ENCODE data around the gene ERC2.

ERC2 gene

DNA sequence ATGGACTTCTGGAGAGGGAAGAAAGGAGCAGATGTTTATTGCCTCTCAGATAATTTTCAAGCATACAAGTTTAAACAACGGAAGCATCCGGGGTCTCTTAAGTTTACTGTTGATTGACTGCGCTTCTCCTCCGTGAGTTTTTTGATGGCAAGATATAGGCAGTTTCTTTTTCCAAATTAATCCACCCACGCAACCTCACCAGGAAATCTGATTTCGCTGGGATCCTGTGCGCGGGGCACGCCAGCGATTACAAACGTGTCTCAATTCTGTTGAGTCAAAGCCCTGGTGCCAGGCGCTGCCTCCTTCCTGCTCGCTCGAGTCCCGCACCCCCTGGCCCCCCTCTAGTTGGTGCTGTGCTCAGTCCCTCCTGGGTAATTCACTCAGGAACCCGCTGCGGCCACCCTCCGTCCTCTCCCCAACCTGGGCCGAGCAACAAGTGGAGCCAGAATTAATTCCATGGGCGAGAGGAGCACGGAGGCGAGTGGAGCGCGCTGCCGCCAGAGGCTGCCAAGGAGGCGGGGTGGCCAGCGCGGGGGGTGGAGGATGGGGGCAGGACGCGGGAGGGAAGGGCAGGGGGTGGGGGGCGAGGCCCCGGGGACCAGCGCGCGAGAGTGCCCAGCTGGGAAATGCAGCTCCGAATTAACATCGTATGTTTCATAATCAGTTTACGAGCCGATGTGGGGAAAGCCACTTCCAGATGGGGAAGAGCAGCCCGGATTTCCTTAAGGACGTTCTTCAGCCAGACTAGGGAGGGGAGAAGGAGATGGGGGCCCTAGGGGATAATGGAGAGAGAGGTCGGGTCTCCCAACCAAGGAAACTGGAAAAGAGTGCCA lies 987.1 kb downstream of the ERC2 start:
- FAIRE-seq: no peak

DNA sequence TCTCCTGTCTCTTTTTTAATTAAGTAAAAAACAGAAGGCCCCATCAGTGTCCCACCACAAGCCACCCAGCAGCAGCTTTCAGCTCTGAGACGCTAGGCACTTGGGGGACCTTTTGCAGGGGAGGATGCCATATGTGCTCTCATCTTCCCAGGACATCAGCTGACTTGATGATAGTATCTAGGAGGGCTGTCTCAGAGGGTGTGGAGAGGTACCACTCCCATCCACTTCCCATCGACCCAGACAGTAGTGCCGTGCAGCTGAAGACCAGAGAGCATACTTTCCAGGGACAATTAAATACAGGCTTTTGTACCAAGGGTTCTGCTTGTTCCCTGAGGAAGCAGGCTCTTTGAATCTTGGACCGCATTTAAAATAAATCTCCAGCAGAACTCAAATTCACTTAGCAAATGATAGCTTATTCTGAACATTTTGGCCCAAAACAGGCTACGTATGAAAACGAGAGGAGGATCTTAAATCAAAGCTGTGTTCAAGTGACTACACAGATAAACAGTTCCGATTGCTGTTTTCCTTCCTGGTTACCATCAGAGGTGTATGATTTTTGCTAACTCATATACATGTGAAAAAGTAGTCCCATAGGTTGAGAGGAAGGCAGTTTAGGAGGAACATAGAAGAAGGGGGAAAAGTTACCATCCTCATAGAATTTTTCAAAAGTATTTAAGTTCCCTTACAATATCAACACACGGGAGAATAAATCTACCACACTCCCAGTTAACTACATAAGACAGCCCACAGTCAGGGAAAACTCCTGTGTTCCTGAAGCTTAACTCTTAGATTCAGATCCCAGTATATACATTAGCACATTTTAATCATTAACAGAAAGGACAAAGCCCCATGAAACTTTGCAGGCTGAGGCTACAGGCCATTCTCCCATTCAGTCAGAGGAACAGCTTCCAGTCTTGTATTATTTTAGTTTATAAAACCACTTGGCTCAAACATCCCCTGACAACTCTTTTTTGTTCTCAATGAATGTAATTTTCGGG lies 990.7 kb downstream of the ERC2 start:
- no peak for FAIRE-seq

DNA sequence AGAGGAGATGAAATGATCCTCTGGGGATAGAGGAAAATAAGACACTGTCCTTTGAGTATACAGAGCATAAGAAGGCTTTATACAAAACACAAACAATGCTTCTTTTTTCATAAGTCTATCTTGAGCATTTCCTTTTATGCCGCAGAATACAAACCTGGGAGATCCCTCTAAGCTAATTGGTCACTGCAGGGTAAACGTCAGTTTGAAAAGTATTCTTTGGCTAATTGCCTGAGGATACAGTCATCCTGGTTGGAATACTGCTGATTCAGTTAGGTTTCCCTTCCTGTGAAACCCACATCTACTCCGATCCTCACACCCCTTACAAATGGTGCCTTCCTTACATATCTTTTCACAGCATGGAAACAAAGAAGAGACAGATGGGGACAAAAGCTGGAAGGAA lies 991.8 kb downstream of the ERC2 start:
- FAIRE-seq: no peak

DNA sequence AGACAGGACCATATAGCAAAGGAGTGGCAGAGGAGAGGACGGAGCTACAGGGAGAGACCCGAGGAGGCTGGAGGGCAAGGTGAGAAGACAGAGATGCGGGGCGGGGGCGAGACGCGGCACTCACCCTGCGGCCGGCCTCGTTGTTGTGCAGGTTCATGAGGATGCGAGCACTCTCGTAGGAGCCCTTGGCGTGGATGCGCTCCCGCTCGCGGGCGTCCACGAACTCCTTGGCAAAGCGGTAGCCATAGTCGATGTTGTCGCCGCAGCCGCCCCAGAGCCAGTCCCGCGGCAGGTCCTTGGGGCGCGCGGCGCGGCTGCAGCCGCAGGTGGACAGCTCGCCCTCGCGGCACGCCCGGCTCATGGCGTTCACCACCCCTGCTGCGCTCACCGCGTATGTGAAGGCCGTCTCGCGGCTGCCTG lies 994.0 kb downstream of the ERC2 start:
- FAIRE-seq: no peak

DNA sequence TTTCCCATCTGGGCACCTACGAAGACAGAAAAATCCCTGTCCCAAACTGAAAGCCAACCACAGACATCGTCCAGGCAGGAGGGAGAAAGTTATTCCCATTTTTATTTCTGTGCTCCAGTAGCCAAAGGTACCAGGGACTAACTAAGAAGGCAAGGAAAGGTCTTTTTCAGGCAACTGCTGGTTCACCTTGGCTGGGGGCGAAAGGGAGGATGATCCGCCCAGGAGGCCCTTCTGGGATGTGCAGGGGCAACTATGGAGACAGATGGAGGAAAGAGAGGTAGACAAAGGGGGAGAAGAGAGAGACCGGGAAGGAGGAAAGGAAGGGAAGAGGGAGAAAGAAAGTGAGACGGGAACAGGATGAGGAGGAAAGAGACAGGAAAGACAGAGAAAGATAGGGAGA lies 994.5 kb downstream of the ERC2 start:
- no peak for FAIRE-seq

DNA sequence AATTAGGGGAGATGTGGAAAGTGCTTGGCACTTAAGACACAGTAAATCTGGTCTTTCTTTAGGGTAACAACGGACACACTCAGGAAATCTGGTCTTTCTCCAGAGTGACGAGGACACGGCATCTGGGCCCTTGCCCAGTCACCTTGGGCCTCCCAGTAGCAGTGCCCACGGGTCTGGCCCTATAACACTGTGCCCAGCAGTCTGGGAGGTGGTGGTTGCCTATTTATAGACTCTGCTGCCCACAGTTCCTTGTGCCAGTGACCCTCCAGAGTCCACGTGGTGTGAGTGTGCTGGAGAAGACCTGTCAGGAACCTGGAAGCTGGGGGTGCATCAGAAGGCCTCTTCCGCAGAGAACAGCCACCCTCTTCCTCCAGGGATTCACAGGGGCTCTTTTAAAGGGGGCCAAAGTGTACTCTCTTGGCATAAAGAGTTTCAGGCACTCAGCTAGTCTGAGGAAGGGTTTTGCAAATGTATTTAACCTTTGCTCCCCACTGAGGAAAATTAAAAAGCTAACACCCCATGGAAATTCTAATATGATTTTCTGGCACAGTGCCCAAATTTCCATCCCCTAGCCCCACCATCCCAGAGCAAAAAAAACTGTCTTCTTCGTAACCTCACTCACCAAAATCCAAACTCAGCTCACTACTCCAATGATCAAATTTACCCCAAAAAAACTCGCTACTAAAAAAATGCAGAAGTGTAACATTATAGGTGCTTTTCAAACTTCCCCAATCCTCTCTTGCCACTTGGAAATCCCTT lies 996.6 kb downstream of the ERC2 start:
- FAIRE-seq: no peak

DNA sequence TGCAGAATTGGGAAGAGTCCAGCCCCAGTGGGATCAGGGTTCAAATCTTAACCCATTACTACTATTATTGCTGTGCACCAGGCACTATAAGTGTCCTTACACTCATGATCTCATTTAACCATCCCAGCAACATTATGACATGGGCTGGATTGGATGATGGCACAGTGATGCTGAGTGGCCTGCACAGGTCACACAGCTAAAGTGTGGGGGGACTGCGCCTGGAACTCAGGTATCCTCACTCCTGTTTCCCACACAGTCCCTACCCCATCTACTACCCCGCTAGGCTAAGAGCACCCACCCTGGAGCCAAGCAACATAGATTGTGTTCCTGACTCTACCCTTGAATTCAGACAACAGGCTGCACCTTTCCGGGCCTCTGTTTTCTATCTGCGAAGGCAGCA lies 997.2 kb downstream of the ERC2 start:
- no peak for FAIRE-seq

DNA sequence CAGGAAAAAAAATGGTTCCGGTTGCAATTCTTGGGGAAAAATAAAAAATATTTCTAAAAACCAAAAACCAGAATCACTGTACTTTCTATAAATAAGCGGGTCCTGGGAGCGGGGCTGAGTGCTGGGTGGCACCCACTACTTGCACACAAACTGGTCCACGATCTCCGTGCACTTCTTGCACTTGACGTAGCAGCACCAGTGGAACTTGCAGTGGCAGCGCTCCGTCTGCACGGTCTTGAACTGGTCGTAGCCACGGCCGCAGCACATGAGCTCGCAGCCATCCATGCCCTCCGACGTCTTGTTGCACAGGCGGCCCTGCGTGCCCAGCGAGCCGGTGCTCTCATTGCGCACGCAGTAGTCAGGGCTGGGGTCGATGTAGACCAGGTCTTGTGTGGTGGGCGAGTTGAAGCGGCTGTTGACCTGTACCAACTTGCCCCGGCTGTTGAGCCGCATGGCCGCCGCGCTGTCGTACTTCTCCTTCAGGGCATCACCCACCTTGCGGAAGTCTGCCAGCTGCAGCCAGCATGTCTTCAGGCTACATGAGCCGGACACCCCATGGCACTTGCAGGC lies 998.2 kb downstream of the ERC2 start:
- no peak for FAIRE-seq

DNA sequence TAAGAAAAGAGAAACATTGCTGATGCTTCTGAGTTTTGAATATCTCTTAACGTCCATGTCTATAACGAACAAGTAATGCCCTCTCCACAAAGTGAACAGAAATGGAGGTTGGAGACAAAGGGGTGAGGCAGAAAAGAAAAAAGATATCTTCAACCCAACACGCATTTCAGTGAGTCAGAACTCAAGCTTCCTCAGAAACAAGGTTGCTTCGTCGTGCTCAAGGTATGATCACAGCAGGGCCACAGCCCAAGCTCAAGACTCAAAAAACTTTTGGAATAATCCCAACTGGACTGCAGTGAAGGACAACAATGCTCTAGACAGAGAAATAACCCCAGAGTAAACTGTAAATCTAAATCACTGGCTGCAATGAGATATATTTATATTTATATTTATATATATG lies 1000.0 kb downstream of the ERC2 start:
- FAIRE-seq: no peak

DNA sequence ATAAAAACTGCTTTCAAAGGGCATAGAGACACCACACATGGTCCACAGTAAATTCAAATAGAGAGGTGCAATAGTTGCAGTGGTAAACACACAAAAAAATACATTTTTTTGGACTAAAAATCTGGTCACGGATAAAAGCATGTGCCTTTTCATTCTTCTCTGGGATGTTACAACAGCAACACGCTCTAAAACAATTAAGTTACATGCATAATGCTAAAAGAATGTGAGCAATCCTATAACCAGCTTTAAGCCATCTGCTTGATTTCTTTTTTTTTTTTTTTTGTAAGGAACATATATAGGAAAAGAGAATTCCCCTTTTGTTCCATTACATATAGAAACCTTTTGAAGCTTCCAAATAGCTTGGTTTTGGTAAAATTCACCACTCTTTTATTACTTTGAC lies 1001.2 kb downstream of the ERC2 start:
- no peak for FAIRE-seq

DNA sequence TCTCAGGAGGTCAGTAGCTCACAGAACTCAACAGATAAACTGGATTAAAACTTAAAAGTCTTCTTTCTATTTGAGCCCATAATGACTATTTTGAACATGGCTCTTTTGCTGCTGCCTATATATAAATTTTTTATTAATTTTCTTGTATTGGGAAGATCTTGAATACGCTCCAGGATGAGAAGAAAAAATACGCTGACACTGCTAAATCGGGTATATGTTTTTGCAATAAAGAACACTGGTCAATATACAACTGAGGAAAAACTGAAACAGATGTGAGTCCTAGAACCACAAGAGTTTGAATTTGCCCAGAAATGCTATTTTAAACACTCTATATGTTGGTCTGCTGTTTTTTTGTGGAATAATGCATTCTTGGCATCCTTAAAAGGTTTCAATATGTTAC lies 1001.7 kb downstream of the ERC2 start:
- FAIRE-seq: no peak

DNA sequence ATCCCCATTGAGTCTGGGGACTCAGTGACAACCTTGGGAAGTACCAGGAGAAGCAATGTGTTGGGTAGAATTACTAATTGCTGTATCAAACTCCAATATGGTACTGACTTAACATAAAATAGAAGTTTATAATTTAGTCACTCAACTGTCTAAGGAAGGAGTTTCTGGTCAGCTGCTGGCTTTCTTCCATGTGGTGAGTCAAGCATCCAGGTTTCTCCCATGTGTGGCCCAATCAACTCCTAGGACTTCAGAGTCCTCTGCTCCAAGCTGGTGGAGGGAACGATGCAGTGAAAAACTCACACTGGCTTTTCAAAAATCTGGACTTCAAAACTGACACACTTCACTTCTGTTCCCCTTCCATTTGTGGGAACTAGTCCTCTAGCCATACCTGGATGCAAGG lies 1006.4 kb downstream of the ERC2 start:
- no peak for FAIRE-seq

DNA sequence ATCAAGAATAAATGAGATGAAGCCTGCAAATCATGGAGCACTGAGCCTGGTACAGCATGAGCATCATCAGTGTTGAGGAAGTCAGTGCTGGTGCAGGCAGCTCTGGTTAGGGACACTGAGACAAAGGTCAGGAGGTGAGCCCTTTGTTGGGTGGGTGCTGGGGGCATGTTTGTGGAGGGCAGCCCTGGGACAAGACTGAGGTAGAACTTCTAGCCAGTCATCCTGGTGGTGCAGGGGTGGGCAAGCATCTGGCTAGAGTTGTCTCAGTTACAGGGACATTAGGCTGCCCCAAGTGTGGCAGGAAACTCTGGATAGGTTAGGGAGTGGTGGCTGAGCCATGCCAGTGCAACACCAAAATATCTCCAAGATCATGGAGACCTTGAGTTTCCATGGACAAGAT lies 1008.4 kb downstream of the ERC2 start:
- no peak for FAIRE-seq

All from colon (tissue), 2 donors.